Activated T-cell treated with anti-CD3 and anti-CD28 coated beads, Interleukin-2, amount 50 U/mL, for 4 hours (primary cell): ENCODE data around the gene KLHL12. TPM values are rescaled to one million over a fixed set of nuclear protein-coding genes. Genes with fewer than 3 reads are reported as not detected.

Experiments
- ATAC-seq, 2 donors: fragments of 200-7000 bp; cut with Tn5 transposase; one replicate each; pipeline ENCODE4 v1.10.0; 2021
- DNase-seq: peaks from one replicate; pipeline ENCODE4 v3.0.0-alpha.2; 2020
- H3K27me3 Mint-ChIP-seq: one replicate; pipeline ENCODE4 v1.8.0; 2021; ENCODE audit warnings: low read depth, mixed read lengths
- H3K36me3 Mint-ChIP-seq: one replicate; pipeline ENCODE4 v1.8.0; 2022; ENCODE audit warnings: mixed read lengths; ENCODE audit not compliant: insufficient read depth
- H3K4me1 Mint-ChIP-seq: one replicate; pipeline ENCODE4 v1.8.0; 2021; ENCODE audit warnings: low read depth, mixed read lengths
- H3K4me3 Mint-ChIP-seq: one replicate; pipeline ENCODE4 v1.8.0; 2021; ENCODE audit warnings: mild to moderate bottlenecking, moderate library complexity, mixed read lengths
- H3K9me3 Mint-ChIP-seq: one replicate; pipeline ENCODE4 v1.8.0; 2021; ENCODE audit warnings: mixed read lengths
- total RNA-seq, 3 donors: library from RNA; stranded (reverse); gene quantifications; one replicate each; pipeline ENCODE4 v1.2.1, GENCODE V29; 2021

Gene KLHL12
- 10 to 100 TPM; 31.1 to 32.5 (median 32.3) TPM for total RNA-seq

DNA sequence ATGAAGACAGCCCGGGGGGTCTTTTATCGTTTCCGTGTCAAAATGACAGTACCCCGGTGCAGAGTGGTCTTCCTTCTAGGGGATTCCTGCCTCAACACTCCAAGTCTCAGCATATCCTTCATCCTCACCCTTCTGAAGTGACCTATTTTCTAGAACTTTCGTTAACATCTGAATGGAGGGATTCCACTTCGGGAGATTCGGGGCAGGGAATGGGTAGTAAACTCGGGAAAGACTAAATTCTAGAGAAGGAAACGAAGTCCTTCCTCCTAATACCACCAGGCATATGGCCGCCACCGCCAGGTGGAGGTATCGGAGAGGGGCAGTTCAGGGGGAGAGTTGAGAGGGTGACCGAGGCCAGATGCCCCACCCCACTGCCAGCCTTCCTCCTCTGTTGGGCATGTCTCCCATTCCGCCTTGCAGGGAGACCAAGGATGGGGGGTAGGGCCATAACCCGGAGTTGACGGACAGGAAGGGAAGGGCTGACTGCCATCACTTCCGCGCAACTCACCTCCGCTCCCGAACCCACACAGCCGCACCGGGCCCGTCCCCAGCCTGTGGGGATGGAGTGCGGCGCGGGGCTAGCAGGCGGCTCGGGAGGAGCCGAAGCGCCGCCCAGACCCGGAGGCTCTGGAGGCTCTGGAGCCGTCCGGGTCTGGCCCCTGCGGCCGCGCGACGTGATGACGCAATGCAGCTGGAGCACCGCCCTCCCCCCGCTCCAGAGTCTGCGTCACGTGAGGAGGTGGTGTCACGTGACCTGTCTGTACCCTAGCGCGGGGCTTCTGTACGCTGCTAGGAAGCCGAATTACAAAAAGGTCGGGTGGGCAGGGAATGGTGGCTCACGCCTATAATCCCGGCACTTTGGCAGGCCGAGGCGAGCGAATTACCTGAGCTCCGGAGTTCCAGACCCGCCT is at the start of gene KLHL12:
KLHL12 (minus strand) TSS at position 654 of the 911 bp plus-strand sequence. CDS start 2,072 bp downstream, outside the sequence.
- Mint-ChIP-seq H3K9me3 (no peaks in the 10 kb centered on the region), H3K4me3 (peak within 1 kb of the TSS; percentile 91), H3K4me1 (peaks cover 33% of the 10 kb centered on the region), H3K36me3 (peaks cover 9% of the 10 kb centered on the region), H3K27me3 (no peaks in the 10 kb centered on the region)
- DNase-seq: peak; percentile 94
- peak; percentile 96 to 98 for ATAC-seq

DNA sequence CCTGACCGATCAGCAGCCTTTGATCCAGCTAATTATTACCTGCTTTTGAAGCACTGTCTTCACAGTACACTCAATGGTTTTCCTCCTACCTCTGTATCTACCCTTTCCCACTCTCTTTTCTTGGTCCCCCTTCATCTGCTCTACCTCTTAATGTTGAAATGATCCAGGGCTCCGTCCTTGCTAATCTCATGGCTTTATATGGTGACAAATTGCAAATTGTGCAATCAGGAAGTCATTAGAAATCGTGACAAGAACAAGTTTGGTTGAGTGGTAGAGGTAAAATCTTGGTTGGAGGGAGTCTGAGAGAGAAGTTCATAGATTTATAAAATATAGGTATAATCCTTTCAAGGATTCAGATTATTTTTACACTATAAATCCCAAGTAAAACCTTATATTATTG is 49.6 kb upstream of the KLHL12 start:
- ATAC-seq (no peak), DNase-seq (no peak)
- no peaks in the 10 kb centered on the region for H3K4me1 Mint-ChIP-seq
- no peaks in the 10 kb centered on the region for H3K9me3 Mint-ChIP-seq
- H3K27me3 Mint-ChIP-seq: peaks cover 30% of the 10 kb centered on the region
- no peaks in the 10 kb centered on the region for H3K36me3 Mint-ChIP-seq
- H3K4me3 Mint-ChIP-seq: no peak overlapping the region

DNA sequence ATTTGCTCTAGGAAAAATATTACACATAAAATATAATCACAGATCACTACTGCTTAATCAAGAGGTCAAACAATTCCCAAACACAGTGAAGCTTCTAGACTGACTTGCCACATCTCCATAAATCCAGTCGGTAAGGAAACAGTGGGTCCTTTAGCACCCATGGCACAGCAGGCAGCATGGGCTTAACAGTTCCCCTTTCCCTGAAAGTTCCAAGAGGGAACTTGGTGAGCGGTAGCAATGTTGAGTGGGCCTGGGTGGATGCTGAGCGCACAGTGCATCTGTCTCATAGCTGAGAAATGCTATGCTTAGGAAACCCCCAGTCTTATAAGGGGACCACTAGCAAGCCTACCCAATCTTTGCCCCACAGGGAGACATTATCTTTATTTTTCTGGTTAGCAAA is 47.8 kb upstream of the KLHL12 start:
- Mint-ChIP-seq H3K4me3 (no peak overlapping the region), H3K27me3 (peaks cover 24% of the 10 kb centered on the region), H3K9me3 (no peaks in the 10 kb centered on the region), H3K36me3 (no peaks in the 10 kb centered on the region), H3K4me1 (no peaks in the 10 kb centered on the region)
- ATAC-seq (no peak), DNase-seq (no peak)

DNA sequence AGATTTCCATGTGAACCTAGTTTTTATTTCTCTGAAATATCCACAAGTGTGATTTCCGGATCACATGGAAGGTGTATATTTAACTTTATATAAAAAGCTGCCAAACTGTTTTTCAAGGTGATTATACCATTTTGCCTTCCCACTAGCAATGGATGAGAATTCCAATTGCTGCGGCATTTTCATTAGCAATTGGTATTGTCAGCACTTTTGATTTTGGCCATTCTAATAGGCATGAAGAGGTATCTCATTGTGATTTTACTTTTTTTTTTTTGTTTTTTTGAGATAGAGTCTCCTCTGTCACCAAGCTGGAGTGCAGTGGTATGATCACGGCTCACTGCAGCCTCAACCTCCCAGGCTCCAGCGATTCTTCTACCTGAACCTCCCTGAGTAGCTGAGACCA is 45.0 kb upstream of the KLHL12 start:
- no peak for ATAC-seq
- Mint-ChIP-seq H3K4me3 (no peak overlapping the region), H3K36me3 (no peaks in the 10 kb centered on the region), H3K27me3 (peaks cover 10% of the 10 kb centered on the region), H3K9me3 (no peaks in the 10 kb centered on the region), H3K4me1 (peaks cover 19% of the 10 kb centered on the region)
- DNase-seq: no peak

DNA sequence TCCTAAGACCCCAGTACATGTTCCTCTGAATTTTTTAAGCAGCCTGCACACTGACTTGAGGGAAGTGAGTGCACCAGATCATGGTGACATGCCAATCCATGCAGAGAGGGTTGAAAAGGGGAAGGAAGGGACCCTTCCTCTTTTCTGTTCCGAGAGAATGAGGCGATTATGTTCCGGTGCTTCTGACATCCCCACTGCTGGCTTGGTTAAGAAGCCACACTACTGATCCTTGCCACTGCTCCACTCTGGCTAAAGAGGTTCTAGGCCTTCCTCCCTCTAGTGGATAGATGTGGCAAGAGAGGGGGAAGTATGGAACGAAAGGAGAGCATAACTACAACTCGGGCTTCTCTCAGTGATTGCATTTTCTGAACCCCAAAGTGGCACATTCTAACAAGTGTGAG is 41.9 kb upstream of the KLHL12 start:
- no peak for DNase-seq
- ATAC-seq: peak; percentile 30 to 57
- Mint-ChIP-seq H3K9me3 (no peaks in the 10 kb centered on the region), H3K27me3 (no peaks in the 10 kb centered on the region), H3K36me3 (no peaks in the 10 kb centered on the region), H3K4me1 (peaks cover 29% of the 10 kb centered on the region), H3K4me3 (peak overlapping the region; percentile 37)

DNA sequence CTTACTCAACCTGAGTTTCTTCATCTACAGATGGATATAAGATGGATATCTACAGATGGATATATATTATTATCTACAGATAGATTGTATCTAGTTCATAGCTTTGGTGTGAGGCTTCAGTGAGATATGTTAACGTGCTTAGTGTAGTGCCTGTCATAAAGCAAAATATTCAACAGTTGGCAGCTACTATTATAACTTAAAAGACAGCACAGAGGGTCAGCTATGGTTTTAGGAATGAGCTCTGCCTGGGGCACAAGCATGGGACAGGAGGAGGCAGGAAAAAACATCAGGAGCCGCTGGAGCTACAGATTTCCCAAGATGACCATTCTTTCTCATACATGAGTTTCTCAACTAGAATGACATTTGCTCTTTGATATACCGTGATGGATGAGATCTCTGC is 41.3 kb upstream of the KLHL12 start:
- Mint-ChIP-seq H3K4me3 (peak overlapping the region; percentile 87), H3K36me3 (peaks cover 3% of the 10 kb centered on the region), H3K27me3 (no peaks in the 10 kb centered on the region), H3K9me3 (no peaks in the 10 kb centered on the region), H3K4me1 (peaks cover 29% of the 10 kb centered on the region)
- ATAC-seq (no peak), DNase-seq (no peak)

DNA sequence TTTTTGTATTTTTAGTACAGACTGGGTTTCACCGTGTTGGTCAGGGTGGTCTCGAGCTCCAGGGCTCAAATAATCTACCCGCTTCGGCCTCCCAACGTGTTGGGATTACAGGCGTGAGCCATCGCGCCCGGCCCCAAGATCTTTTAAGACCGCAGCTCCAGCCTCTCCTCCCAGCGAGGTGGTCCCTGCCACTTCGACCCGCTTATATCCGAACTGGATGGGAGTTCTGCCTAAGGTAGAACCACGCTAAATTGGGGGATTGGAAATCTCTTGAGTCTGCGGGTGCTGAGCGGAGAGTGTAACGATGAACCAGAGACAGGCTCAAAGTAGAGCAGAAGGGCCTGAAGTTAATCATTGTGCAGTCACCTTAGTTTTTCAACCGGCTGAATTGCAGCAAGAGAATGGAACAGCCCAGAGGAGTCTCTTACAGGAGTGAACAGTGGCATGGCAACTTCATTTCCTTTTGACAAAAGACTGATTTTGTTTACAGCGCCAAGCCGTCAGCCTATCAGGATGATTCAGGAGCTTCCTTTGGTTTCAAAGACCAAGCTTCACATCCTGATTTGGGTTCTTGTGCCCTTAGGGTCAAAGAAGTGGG is 40.7 kb upstream of the KLHL12 start:
- Mint-ChIP-seq H3K27me3 (no peaks in the 10 kb centered on the region), H3K36me3 (peaks cover 6% of the 10 kb centered on the region), H3K4me3 (peak overlapping the region; percentile 87), H3K4me1 (peaks cover 29% of the 10 kb centered on the region), H3K9me3 (no peaks in the 10 kb centered on the region)
- peak in 1 of 2 donors; percentile 1 for ATAC-seq
- DNase-seq: no peak

DNA sequence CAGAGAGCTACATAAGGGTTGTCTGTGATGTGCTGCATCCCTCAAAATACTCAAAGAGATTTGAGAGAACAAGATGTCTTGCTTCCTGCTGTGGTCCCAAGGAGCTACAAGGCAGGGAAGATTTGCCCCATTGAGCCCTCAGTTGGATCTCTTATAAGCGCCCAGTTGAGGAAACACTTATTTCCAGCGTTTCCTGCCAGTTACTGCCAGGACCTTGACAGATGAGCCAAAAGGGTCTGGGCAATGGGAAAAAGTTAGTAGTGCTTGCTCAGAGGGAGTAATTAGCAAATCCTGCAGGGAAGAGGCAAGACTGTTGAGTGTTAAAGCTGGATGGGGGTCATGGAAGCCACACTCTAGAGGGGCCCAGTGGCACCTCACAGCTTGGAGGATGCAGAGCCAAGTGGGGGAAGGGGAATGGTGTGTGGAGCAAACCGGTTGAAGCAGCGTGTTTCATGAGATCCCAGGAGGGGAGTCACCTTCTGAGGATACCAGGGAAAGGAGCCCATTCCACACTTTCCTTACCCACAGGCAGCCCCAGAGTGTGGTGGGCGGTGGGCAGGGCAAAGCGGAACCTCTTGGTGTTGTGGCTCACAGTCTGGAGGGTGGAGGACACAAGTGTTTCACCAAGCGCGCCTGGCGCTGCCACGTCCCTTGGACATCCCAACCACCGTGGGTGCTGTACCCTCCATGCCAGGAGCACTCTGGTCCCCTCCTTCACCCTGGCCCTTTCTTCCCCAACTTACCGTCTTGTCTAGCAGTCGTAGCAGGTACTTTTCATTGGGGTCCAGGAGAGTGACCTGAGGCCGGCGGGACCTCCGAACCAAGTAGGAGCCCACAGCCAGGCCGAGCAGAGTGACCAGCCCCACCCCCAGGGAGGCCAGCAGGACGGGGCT is 39.2 kb upstream of the KLHL12 start:
- no peaks in the 10 kb centered on the region for H3K9me3 Mint-ChIP-seq
- H3K36me3 Mint-ChIP-seq: peaks cover 8% of the 10 kb centered on the region
- H3K27me3 Mint-ChIP-seq: no peaks in the 10 kb centered on the region
- H3K4me1 Mint-ChIP-seq: peaks cover 29% of the 10 kb centered on the region
- H3K4me3 Mint-ChIP-seq: peak overlapping the region; percentile 81
- ATAC-seq: no peak
- DNase-seq: no peak

DNA sequence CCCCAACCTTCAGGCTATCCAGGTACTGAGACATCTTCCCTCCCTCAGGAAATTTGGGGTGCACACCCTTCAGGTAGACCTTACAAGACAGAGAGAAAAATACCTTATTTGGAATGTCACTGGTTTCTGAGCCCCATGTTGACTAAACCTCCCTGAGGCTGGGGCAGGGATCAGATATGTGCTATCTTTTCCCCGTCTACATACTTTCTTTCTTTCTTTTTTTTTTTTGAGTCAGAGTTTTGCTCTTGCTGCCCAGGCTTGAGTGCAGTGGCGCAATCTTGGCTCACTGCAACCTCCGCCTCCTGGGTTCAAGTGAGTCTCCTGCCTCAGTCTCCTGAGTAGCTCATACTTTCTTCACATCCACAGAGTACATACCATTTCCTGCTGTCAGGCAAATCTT is 38.4 kb upstream of the KLHL12 start:
- Mint-ChIP-seq H3K4me1 (peaks cover 29% of the 10 kb centered on the region), H3K4me3 (no peak overlapping the region), H3K9me3 (no peaks in the 10 kb centered on the region), H3K27me3 (no peaks in the 10 kb centered on the region), H3K36me3 (peaks cover 8% of the 10 kb centered on the region)
- ATAC-seq (no peak), DNase-seq (no peak)

DNA sequence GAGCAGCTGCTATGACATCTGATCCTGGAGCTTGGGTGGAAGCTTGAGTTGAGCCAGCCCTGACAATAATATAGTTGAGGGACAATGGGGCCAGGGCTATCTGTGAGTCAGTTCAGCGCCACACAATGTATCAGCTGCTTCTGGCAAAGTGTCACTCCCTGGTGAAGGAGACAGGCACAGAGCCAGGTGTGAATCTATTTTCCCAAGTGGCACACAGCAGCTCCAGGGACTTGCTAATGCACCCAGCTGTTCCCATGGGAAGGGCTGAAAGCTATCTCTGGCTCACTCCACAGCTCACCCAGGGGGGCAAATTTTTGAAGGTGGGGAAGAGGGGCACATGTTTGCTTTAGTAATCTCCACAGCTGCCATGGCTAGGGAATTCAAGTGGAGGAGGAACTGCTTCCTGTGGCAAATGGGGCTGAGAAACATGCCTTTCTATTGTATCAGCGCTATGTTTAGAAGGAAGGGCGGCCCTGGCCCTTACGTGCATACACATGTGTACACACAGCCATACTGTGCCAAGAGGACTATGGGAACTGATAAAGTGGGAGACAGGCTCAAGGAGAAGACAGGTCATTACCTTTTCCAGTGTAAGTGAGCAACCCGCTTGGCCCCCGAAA is 37.9 kb upstream of the KLHL12 start:
- Mint-ChIP-seq H3K9me3 (no peaks in the 10 kb centered on the region), H3K4me1 (peaks cover 29% of the 10 kb centered on the region), H3K27me3 (no peaks in the 10 kb centered on the region), H3K36me3 (peaks cover 10% of the 10 kb centered on the region), H3K4me3 (peak overlapping the region; percentile 12)
- DNase-seq (no peak), ATAC-seq (no peak)

DNA sequence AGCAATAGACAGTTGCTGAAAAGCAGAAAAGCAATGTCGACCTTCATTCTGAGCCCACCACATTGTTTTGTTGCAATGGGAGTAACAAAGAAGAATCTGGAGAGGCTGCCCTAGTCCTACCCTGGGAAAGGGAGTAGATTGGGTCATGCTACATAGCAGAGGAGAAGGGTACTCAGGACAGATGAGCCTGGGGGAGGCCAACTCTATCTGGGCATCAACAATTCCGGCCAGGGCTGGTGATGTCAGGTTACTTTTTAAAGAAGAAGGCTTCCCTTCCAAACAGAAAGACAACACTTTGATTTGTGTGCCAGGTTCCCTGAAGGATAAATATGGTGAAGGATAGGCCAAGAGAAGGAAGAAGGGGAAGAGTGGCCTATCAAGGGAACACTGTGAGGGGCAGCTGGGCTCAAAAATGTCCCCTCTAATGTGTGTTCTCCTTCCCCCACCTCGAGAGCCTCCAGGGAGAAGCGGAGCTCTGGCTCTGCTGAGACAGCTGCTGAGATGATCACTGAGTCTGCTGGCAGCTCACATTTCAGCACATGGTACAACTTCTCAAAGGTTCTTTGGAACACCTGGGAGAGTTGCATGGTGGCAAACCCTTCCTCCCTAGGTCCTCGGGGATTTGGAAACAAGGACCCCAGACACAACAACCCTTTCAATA is 34.3 kb upstream of the KLHL12 start:
- ATAC-seq: no peak
- Mint-ChIP-seq H3K36me3 (peaks cover 10% of the 10 kb centered on the region), H3K27me3 (no peaks in the 10 kb centered on the region), H3K4me1 (peaks cover 28% of the 10 kb centered on the region), H3K4me3 (no peak overlapping the region), H3K9me3 (no peaks in the 10 kb centered on the region)
- DNase-seq: no peak

DNA sequence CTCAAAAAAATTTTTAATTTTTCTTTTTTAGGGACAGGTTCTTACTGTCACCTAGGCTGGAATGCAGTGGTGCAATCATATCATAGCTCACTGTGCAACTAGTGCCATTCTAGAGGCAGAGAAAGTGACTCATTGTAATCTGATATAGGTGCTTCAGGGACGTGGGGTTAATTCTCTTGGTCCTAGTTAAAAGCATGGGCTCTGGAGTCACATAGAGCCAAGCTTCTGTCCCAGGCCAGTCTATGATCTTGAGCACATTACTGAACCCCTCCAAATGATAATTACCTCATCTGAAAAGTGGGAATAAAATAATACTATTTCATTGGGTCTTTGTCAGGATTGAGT is 32.2 kb upstream of the KLHL12 start:
- Mint-ChIP-seq H3K27me3 (no peaks in the 10 kb centered on the region), H3K36me3 (peaks cover 13% of the 10 kb centered on the region), H3K4me1 (peaks cover 37% of the 10 kb centered on the region), H3K4me3 (peak overlapping the region; percentile 83), H3K9me3 (no peaks in the 10 kb centered on the region)
- ATAC-seq (no peak), DNase-seq (no peak)

DNA sequence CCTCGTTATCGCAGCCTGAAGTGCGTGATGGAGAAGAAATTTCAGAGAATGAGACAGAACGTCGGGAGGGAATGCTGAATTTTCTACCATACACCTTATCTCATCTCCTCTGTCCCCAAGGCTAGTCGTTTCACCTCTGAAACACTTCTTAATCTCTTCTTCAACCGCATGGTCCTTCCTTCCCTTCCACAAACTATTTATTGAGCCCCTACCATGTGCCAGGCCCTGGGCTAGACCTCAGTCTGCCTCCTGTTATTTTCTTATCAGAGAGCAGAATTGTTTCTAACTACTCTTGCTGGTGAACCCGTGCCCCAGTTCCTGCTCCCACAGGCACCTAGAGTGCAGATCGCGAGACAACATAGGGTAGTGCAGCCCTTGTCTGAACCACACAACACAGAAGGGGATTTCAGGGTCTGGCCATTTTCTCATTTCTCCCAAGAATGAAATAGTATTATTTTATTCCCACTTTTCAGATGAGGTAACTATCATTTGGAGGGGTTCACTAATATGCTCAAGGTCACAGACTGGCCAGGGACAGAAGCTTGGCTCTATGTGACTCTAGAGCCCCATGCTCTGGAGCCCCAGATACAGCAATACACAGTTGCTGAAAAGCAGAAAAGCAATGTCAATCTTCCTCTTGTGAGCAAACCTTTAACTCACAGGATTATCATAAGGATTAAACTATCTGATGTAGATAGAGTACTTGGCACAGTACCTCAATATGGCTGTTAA is 31.7 kb upstream of the KLHL12 start:
- no peak for DNase-seq
- Mint-ChIP-seq H3K36me3 (peaks cover 15% of the 10 kb centered on the region), H3K4me3 (peak overlapping the region; percentile 83), H3K27me3 (no peaks in the 10 kb centered on the region), H3K4me1 (peaks cover 40% of the 10 kb centered on the region), H3K9me3 (no peaks in the 10 kb centered on the region)
- no peak for ATAC-seq
